HepG2 (cell line): Measurements from ENCODE around the gene SIRT7. TPM values are rescaled to one million over a fixed set of nuclear protein-coding genes. Genes with fewer than 3 reads are reported as not detected.

Experiments
- DNMT3B ChIP-seq: conservative IDR thresholded peaks from 2 replicates; pipeline ENCODE4 v1.6.1; 2016; ENCODE audit warnings: missing biosample characterization, control low read depth
- EZH2 ChIP-seq: conservative IDR thresholded peaks from 2 replicates; pipeline ENCODE4 v1.6.1; 2012; ENCODE audit warnings: mild to moderate bottlenecking, low read depth, low read length, moderate library complexity
- FOXP4 ChIP-seq: sonication (generic); formaldehyde crosslinking; IDR thresholded peaks from 2 replicates; pipeline ENCODE4 v1.4.0; 2020; ENCODE audit warnings: missing genetic modification reagents
- HMGA1 ChIP-seq: sonication (generic); formaldehyde crosslinking; conservative IDR thresholded peaks from 2 replicates; pipeline ENCODE4 v1.4.0; 2020; ENCODE audit warnings: missing genetic modification reagents
- HOMEZ ChIP-seq: IDR thresholded peaks from 2 replicates; pipeline ENCODE4 v1.6.1; 2016; ENCODE audit warnings: low read depth
- KDM2A ChIP-seq: sonication (generic); formaldehyde crosslinking; IDR thresholded peaks from 2 replicates; pipeline ENCODE4 v1.4.0; 2020; ENCODE audit warnings: low read depth, missing genetic modification reagents, borderline replicate concordance
- MXD3 ChIP-seq: IDR thresholded peaks from 2 replicates; pipeline ENCODE4 v1.6.1; 2016; ENCODE audit warnings: mild to moderate bottlenecking, missing biosample characterization, missing genetic modification reagents
- MXI1 ChIP-seq: IDR thresholded peaks from 3 replicates; pipeline ENCODE4 v1.6.1; 2012; ENCODE audit warnings: low read depth, low read length, inconsistent platforms, borderline replicate concordance
- RBM39 ChIP-seq: fragments of 200-400 bp; formaldehyde crosslinking; IDR thresholded peaks from one replicate; pipeline ENCODE4 v1.6.1; 2018; ENCODE audit warnings: antibody characterized with exemption, mild to moderate bottlenecking, low read depth, low read length; ENCODE audit not compliant: poor library complexity, severe bottlenecking
- SP5 ChIP-seq: IDR thresholded peaks from 2 replicates; pipeline ENCODE4 v1.6.1; 2016; ENCODE audit warnings: low read depth, borderline replicate concordance
- TRAFD1 ChIP-seq: sonication (generic); formaldehyde crosslinking; IDR thresholded peaks from 2 replicates; pipeline ENCODE4 v1.5.1; 2020; ENCODE audit warnings: missing genetic modification reagents, mild to moderate bottlenecking, borderline replicate concordance
- ZBTB33 ChIP-seq: sonication (generic); formaldehyde crosslinking; IDR thresholded peaks from 2 replicates; pipeline ENCODE4 v1.4.0; 2020; ENCODE audit warnings: missing genetic modification reagents
- ZNF224 ChIP-seq: sonication (generic); formaldehyde crosslinking; IDR thresholded peaks from 2 replicates; pipeline ENCODE4 v1.5.0; 2020; ENCODE audit warnings: mild to moderate bottlenecking, missing genetic modification reagents
- ZNF280D ChIP-seq: sonication (generic); formaldehyde crosslinking; IDR thresholded peaks from 2 replicates; pipeline ENCODE4 v1.5.1; 2020; ENCODE audit warnings: mild to moderate bottlenecking, missing genetic modification reagents
- ZNF740 ChIP-seq: sonication (generic); formaldehyde crosslinking; IDR thresholded peaks from 2 replicates; pipeline ENCODE4 v1.4.0; 2020; ENCODE audit warnings: missing genetic modification reagents
- polyA plus RNA-seq, 8 experiments: library from polyadenylated mRNA; depleted of rRNA in 3 of 8; stranded (reverse) in 7 of 8; unstranded in 1 of 8; fragments of >200 nt; fragmentation: Illumina TruSeq in 4 of 8; extraction: Trizol in 4 of 8; gene quantifications; 2 replicates each; pipeline versions ENCODE4 v1.2.1 to v1.2.3, GENCODE V29; 2011 to 2016; ENCODE audit warnings: low read depth in 4 of 8, missing spikeins in 1 of 8, mixed read lengths in 1 of 8; ENCODE audit not compliant: insufficient read depth in 1 of 8
- total RNA-seq, 5 experiments: library from RNA; depleted of rRNA; stranded (reverse); fragments of >200 nt; fragmentation: Illumina TruSeq; extraction: Trizol; gene quantifications; 2 replicates each; pipeline ENCODE4 v1.2.3, GENCODE V29; 2016; ENCODE audit warnings: low read depth in 1 of 5

The SIRT7 gene
- total and polyA plus RNA-seq, 2 of the 13 experiments (the other 11 are each of a cell fraction or from before 2014, with no cell fraction given) = 8.3 to 24.8 TPM

GRCh38 chr17:81962499-81963441 lies 44.8 kb upstream of the SIRT7 start (continued):
- TF ChIP-seq FOXP4 (0 out of 2 replicates have a peak, but pooled peaks have one; percentile 7), MXI1 (peak; percentile 54; the same call in 1 of the 3 replicates), DNMT3B (CRISPR knock-in tag) (peak; percentile 66; the same call in 1 of the 2 replicates), ZNF280D (0 out of 2 replicates have a peak, but pooled peaks have one; percentile 52), HMGA1 (CRISPR knock-in tag) (no peak), EZH2 (no peak), TRAFD1 (CRISPR knock-in tag) (no peak), ZNF740 (CRISPR knock-in tag) (no peak), ZNF224 (0 out of 2 replicates have a peak, but pooled peaks have one; percentile 59), HOMEZ (CRISPR knock-in tag) (0 out of 2 replicates have a peak, but pooled peaks have one; percentile 4), RBM39 (peak; percentile 29), MXD3 (CRISPR knock-in tag) (no peak), ZBTB33 (peak; percentile 54; the same call in 1 of the 2 replicates), SP5 (CRISPR knock-in tag) (0 out of 2 replicates have a peak, but pooled peaks have one; percentile 13), KDM2A (CRISPR knock-in tag) (peak; percentile 21)
